SK-N-SH (cell line): ENCODE data around the gene PRLR.

Experiments
- CTCF ChIP-seq: fragments of 200-600 bp; sonication (generic); IDR thresholded peaks from 2 replicates; pipeline ENCODE4 v1.6.1; 2017; ENCODE audit warnings: antibody characterized with exemption, mild to moderate bottlenecking, moderate library complexity
- ELF1 ChIP-seq: IDR thresholded peaks from 2 replicates; pipeline ENCODE4 v1.4.0; 2012
- GATA2 ChIP-seq: sonication (generic); formaldehyde crosslinking; IDR thresholded peaks from 2 replicates; pipeline ENCODE4 v1.5.0; 2020; ENCODE audit warnings: mild to moderate bottlenecking, missing genetic modification reagents
- REST ChIP-seq: IDR thresholded peaks from 2 replicates; pipeline ENCODE4 v1.6.1; 2012; ENCODE audit warnings: mild to moderate bottlenecking, low read depth, low read length, moderate library complexity
- TCF12 ChIP-seq: IDR thresholded peaks from 2 replicates; pipeline ENCODE4 v1.4.0; 2012

- TF ChIP-seq REST (no peak), GATA2 (CRISPR knock-in tag) (no peak), TCF12 (no peak), CTCF (no peak), ELF1 (no peak)
Measured at GRCh38 chr5:35032356-35032755, 197.9 kb downstream of the PRLR start.
